Kidney epithelial cell (primary cell): Measurements from ENCODE around the gene PEBP1. TPM values are rescaled to one million over a fixed set of nuclear protein-coding genes. Genes with fewer than 3 reads are reported as not detected.

Experiments used
- DNase-seq: peaks from one replicate; pipeline ENCODE4 v3.0.0-alpha.2; 2010; ENCODE audit warnings: low read depth
- H3K27me3 ChIP-seq: 2 replicates; pipeline ENCODE4 v1.6.0; 2011; ENCODE audit warnings: low read length; ENCODE audit not compliant: control insufficient read depth, insufficient read depth
- H3K36me3 ChIP-seq: 2 replicates; pipeline ENCODE4 v1.5.1; 2011; ENCODE audit warnings: low read length; ENCODE audit not compliant: control insufficient read depth, insufficient read depth
- H3K4me3 ChIP-seq: 2 replicates; pipeline ENCODE4 v1.5.1; 2011; ENCODE audit warnings: low read depth, mild to moderate bottlenecking, control low read depth, low read length
- total RNA-seq: library from RNA; depleted of rRNA; stranded (reverse); fragments of >200 nt; gene quantifications from 2 replicates; pipeline ENCODE4 v1.2.3, GENCODE V29; 2015
- TF ChIP-seq, protein P1 (sequence below): IDR thresholded peaks from 2 replicates; pipeline ENCODE4 v1.5.1; 2011; ENCODE audit warnings: mild to moderate bottlenecking, moderate library complexity, low read length, control low read depth, inconsistent platforms; ENCODE audit not compliant: insufficient read depth, poor library complexity, severe bottlenecking

The PEBP1 gene
- total RNA-seq, 1 donor from 2014 or later: 331 TPM

DNA sequence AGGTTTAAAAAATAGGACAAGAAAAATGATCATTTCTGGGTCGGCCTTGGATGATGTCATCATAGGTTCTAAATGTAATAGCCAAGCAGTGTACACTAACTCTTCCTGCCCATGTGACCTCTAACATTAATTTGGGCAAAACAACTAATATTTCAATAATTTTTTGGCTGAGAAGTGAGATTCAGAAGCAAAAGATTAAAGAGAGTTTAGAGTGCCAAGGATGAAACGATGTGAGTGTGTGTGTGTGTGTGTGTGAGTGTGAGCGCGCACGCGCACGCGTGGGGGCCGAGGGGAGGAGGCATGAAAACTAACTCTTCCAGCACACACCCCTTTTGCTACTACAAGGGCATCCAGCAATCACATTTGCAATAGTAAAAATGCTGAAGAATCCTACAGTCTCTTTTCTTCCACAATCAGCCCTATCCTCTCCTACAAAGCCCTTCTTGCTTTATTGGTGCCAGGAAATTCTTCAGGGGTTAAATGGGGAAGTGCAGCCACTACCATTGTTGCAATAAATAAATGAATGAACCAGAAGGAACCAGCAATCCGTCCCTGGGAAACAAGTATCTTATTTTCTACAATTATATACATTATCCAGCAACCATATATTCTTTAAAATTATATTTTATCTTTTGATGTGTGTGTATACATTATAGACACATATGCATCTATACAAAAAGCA is 52.9 kb downstream of the PEBP1 start:
- DNase-seq: no peak
- H3K4me3 ChIP-seq: no peak overlapping the region
- TF ChIP-seq, protein P1, sequence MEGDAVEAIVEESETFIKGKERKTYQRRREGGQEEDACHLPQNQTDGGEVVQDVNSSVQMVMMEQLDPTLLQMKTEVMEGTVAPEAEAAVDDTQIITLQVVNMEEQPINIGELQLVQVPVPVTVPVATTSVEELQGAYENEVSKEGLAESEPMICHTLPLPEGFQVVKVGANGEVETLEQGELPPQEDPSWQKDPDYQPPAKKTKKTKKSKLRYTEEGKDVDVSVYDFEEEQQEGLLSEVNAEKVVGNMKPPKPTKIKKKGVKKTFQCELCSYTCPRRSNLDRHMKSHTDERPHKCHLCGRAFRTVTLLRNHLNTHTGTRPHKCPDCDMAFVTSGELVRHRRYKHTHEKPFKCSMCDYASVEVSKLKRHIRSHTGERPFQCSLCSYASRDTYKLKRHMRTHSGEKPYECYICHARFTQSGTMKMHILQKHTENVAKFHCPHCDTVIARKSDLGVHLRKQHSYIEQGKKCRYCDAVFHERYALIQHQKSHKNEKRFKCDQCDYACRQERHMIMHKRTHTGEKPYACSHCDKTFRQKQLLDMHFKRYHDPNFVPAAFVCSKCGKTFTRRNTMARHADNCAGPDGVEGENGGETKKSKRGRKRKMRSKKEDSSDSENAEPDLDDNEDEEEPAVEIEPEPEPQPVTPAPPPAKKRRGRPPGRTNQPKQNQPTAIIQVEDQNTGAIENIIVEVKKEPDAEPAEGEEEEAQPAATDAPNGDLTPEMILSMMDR: no peak
- no peaks in the 10 kb centered on the region for H3K36me3 ChIP-seq
- H3K27me3 ChIP-seq: no peaks in the 10 kb centered on the region

DNA sequence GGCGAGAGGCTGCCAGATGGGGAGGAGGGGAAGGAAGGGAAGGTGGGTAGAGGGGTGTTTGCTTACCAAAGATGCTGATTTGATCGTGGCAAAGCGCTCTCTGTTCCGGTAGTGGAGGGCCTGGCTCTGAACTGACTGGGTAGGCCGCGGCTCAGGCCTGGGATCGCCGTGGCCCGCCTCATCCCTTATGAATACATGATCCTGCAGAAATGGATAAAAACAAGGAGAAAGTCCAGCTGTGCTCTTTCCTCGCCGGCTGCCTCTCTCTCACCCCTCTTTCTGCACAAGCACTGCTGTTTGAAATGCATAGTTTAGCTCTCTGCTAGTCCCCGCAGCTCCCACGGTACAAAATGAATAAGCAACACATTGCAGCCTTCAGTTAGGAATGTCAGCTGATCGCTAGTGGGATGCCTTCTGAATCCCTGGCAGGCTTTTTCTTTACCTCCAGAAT is 53.8 kb downstream of the PEBP1 start:
- DNase-seq: no peak
- TF ChIP-seq, protein P1: no peak
- no peaks in the 10 kb centered on the region for H3K36me3 ChIP-seq
- H3K27me3 ChIP-seq: no peaks in the 10 kb centered on the region
- peak overlapping the region; percentile 38 for H3K4me3 ChIP-seq

DNA sequence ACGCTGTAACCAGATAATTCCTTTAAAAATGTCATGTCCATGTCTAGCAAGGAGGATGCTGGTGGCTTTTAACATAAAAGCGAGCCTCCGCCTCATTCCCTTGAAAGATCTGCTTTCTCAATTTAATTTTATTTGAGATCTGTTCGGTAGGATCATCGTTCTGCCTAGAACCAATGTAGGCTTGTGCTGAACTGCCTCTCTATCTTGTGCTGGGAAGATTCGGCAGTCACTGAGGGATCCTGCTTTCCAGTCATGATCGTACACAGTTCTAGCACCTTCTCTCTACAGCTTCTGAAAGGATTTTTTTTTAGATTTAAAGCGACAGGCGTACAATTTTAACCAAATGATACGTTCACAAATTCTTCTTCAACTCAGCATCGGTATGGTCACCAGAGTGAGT is 54.3 kb downstream of the PEBP1 start:
- TF ChIP-seq, protein P1: no peak
- H3K36me3 ChIP-seq: no peaks in the 10 kb centered on the region
- no peaks in the 10 kb centered on the region for H3K27me3 ChIP-seq
- DNase-seq: no peak
- peak overlapping the region; percentile 13 for H3K4me3 ChIP-seq

- no peaks in the 10 kb centered on the region for H3K27me3 ChIP-seq
- no peak for DNase-seq
- no peaks in the 10 kb centered on the region for H3K36me3 ChIP-seq
- H3K4me3 ChIP-seq: no peak overlapping the region
- TF ChIP-seq, protein P1: no peak
Observed at GRCh38 chr12:118193477-118193876, 57.6 kb downstream of the PEBP1 start.

DNA sequence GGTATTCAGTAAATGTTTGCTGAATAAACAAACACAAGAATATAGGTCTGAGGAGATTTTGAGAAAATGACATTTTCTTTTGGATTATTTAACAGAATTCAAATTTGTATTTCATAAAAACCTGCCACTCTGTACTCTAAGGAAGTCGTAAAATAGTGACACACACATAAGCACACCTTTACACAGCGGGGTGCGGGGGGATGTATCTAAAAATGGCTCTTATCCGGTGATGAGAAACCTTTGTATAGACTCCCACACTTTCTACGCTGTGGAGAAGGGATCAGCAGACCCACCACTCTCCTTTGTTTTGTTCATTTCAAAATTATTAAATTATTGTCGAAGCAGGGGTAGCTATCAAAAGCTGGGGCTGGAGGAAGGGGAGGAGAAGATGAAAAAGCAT is 58.0 kb downstream of the PEBP1 start:
- TF ChIP-seq, protein P1: no peak
- no peak for DNase-seq
- Histone ChIP-seq H3K27me3 (no peaks in the 10 kb centered on the region), H3K4me3 (no peak overlapping the region), H3K36me3 (peaks cover 2% of the 10 kb centered on the region)

Other genes with a start within 250 kb of the PEBP1 start
- 0.14 and 0.29 TPM in 2 replicates for gene KSR2, start 167.1 kb upstream of the PEBP1 start, total RNA-seq
- 10.1 and 13.7 TPM in 2 replicates for gene RFC5, start 119.4 kb upstream of the PEBP1 start, total RNA-seq
- 81.1 and 92.6 TPM in 2 replicates for gene WSB2, start 74.9 kb upstream of the PEBP1 start, total RNA-seq
- gene VSIG10, start 32.1 kb upstream of the PEBP1 start, total RNA-seq: 14.4 and 22.0 TPM in 2 replicates
- 8.7 and 13.5 TPM in 2 replicates for gene TAOK3, start 236.8 kb downstream of the PEBP1 start, total RNA-seq
- 30.5 and 45.9 TPM in 2 replicates for gene SUDS3, start 240.4 kb downstream of the PEBP1 start, total RNA-seq